SK-N-SH (cell line): ENCODE results near the gene RAI1. TPM values are rescaled to one million over a fixed set of nuclear protein-coding genes. Genes with fewer than 3 reads are reported as not detected.
A peak's percentile ranks its signal among the peaks of the same experiment; 100 is the strongest.

ENCODE experiments used
- CTCF ChIA-PET: fragments of 300-600, 350-600 bp; formaldehyde crosslinking; extraction: SDS; loops from one replicate; lab custom pipeline; 2021; lab: Yijun Ruan, JAX
- POLR2A ChIA-PET: fragments of 350-600 bp; sonication (Branson Sonifier 250); formaldehyde crosslinking; extraction: SDS; loops from one replicate; lab custom pipeline; 2020; ENCODE audit warnings: antibody characterized with exemption, inconsistent platforms; lab: Yijun Ruan, JAX
- DNase-seq: peaks from one replicate; pipeline ENCODE4 v3.0.0; 2012
- H2AFZ ChIP-seq: fragments of 200-600 bp; sonication (generic); 2 replicates; pipeline ENCODE4 v1.8.1; 2016; ENCODE audit warnings: antibody characterized with exemption, mild to moderate bottlenecking, low read depth
- H3F3A ChIP-seq: fragments of 200-600 bp; sonication (generic); replicated peaks from 2 replicates; pipeline ENCODE3; 2016; ENCODE audit warnings: antibody characterized with exemption, mild to moderate bottlenecking; ENCODE audit not compliant: insufficient read depth
- H3K27ac ChIP-seq, 2 experiments: fragments of 200-500 bp in 1 of 2; fragments of 200-600 bp in 1 of 2; sonication (Bioruptor generic) in 1 of 2; sonication (generic), shearing (Covaris generic) in 1 of 2; 2 replicates each; pipeline versions ENCODE4 v1.5.1 to v1.6.1; 2014 to 2016; ENCODE audit warnings: low read depth in 2 of 2, inconsistent platforms in 1 of 2, low read length in 1 of 2, mild to moderate bottlenecking in 1 of 2, mixed read lengths in 1 of 2
- H3K27me3 ChIP-seq: fragments of 200-600 bp; sonication (generic), shearing (Covaris generic); 2 replicates; pipeline ENCODE4 v1.6.1; 2016; ENCODE audit warnings: mixed run types; ENCODE audit not compliant: insufficient read depth
- H3K36me3 ChIP-seq, 2 experiments: fragments of 200-500 bp in 1 of 2; fragments of 200-600 bp in 1 of 2; sonication (Bioruptor generic) in 1 of 2; sonication (generic) in 1 of 2; replicated peaks in 1 of 2; 2 replicates each; pipeline versions ENCODE3 to v1.5.1; 2014 to 2016; ENCODE audit warnings: low read length in 1 of 2, mild to moderate bottlenecking in 1 of 2; ENCODE audit not compliant: insufficient read depth in 2 of 2, control insufficient read depth in 1 of 2
- H3K4me1 ChIP-seq, 2 experiments: fragments of 200-500 bp in 1 of 2; fragments of 200-600 bp in 1 of 2; sonication (Bioruptor generic) in 1 of 2; sonication (generic), shearing (Covaris generic) in 1 of 2; 2 replicates each; pipeline versions ENCODE4 v1.5.1 to v1.6.1; 2014 to 2016; ENCODE audit warnings: low read depth in 1 of 2, low read length in 1 of 2, mixed run types in 1 of 2; ENCODE audit not compliant: insufficient read depth in 2 of 2, control insufficient read depth in 1 of 2
- H3K4me2 ChIP-seq: fragments of 200-600 bp; sonication (generic), shearing (Covaris generic); 2 replicates; pipeline ENCODE4 v1.6.1; 2017; ENCODE audit warnings: mixed run types
- H3K4me3 ChIP-seq, 2 experiments: fragments of 200-500 bp in 1 of 2; fragments of 200-600 bp in 1 of 2; sonication (Bioruptor generic) in 1 of 2; sonication (generic), shearing (Covaris generic) in 1 of 2; 2 replicates each; pipeline versions ENCODE4 v1.5.1 to v1.8.1; 2014 to 2016; ENCODE audit warnings: low read depth in 2 of 2, inconsistent platforms in 1 of 2, low read length in 1 of 2, mild to moderate bottlenecking in 1 of 2, mixed read lengths in 1 of 2, moderate library complexity in 1 of 2
- H3K79me2 ChIP-seq: fragments of 200-600 bp; sonication (generic); 2 replicates; pipeline ENCODE4 v1.8.1; 2017; ENCODE audit warnings: mild to moderate bottlenecking; ENCODE audit not compliant: insufficient read depth
- H3K9ac ChIP-seq: fragments of 200-600 bp; sonication (generic); 2 replicates; pipeline ENCODE4 v1.6.1; 2017; ENCODE audit warnings: mixed run types
- H3K9me2 ChIP-seq: fragments of 200-600 bp; sonication (generic); 2 replicates; pipeline ENCODE4 v1.6.1; 2017; ENCODE audit warnings: mixed run types
- H3K9me3 ChIP-seq: fragments of 200-600 bp; sonication (generic); 2 replicates; pipeline ENCODE4 v1.6.1; 2017; ENCODE audit warnings: mixed run types, mild to moderate bottlenecking, moderate library complexity
- H4K20me1 ChIP-seq: fragments of 200-600 bp; sonication (generic); 2 replicates; pipeline ENCODE4 v1.6.1; 2017; ENCODE audit warnings: mild to moderate bottlenecking, mixed run types; ENCODE audit not compliant: insufficient read depth
- CTCF ChIP-seq: fragments of 200-600 bp; sonication (generic); IDR thresholded peaks from 2 replicates; pipeline ENCODE4 v1.6.1; 2017; ENCODE audit warnings: antibody characterized with exemption, mild to moderate bottlenecking, moderate library complexity
- ELF1 ChIP-seq: IDR thresholded peaks from 2 replicates; pipeline ENCODE4 v1.4.0; 2012
- EP300 ChIP-seq, 2 experiments: IDR thresholded peaks; 2 replicates each; pipeline versions ENCODE4 v1.4.0 to v1.6.1; 2012; ENCODE audit warnings: borderline replicate concordance in 1 of 2, low read depth in 1 of 2, low read length in 1 of 2
- FOSL2 ChIP-seq: IDR thresholded peaks from 2 replicates; pipeline ENCODE4 v1.4.0; 2012; ENCODE audit warnings: low read depth, mild to moderate bottlenecking, moderate library complexity, borderline replicate concordance
- GABPA ChIP-seq: IDR thresholded peaks from 2 replicates; pipeline ENCODE4 v1.4.0; 2012; ENCODE audit warnings: low read depth, mild to moderate bottlenecking
- MAX ChIP-seq: IDR thresholded peaks from 2 replicates; pipeline ENCODE4 v1.4.0; 2012; ENCODE audit warnings: low read depth
- MEF2A ChIP-seq: IDR thresholded peaks from 2 replicates; pipeline ENCODE4 v1.4.0; 2012; ENCODE audit warnings: low read depth, borderline replicate concordance
- MXI1 ChIP-seq: IDR thresholded peaks from 2 replicates; pipeline ENCODE4 v1.6.1; 2012; ENCODE audit warnings: mild to moderate bottlenecking, low read depth, low read length, improper control_type of control experiment
- NRF1 ChIP-seq: IDR thresholded peaks from 2 replicates; pipeline ENCODE4 v1.6.1; 2012; ENCODE audit warnings: low read depth, mild to moderate bottlenecking, low read length
- PBX3 ChIP-seq: IDR thresholded peaks from 2 replicates; pipeline ENCODE4; 2012
- POLR2AphosphoS5 ChIP-seq: IDR thresholded peaks from 2 replicates; pipeline ENCODE4 v1.6.1; 2012; ENCODE audit warnings: low read depth, low read length
- RAD21 ChIP-seq: IDR thresholded peaks from 2 replicates; pipeline ENCODE4 v1.6.1; 2012; ENCODE audit warnings: mild to moderate bottlenecking, low read length
- RCOR1 ChIP-seq: fragments of 150-350 bp; IDR thresholded peaks from 2 replicates; pipeline ENCODE4 v1.6.1; 2017; ENCODE audit warnings: antibody characterized with exemption, low read length
- RXRA ChIP-seq: IDR thresholded peaks from 2 replicates; pipeline ENCODE4 v1.4.0; 2012; ENCODE audit warnings: low read depth, mild to moderate bottlenecking, borderline replicate concordance
- SIN3A ChIP-seq: IDR thresholded peaks from 2 replicates; pipeline ENCODE4 v1.6.1; 2012; ENCODE audit warnings: low read depth, mild to moderate bottlenecking, low read length, moderate library complexity, borderline replicate concordance
- TAF1 ChIP-seq: IDR thresholded peaks from 2 replicates; pipeline ENCODE4 v1.6.1; 2012; ENCODE audit warnings: low read depth, mild to moderate bottlenecking, low read length, moderate library complexity, borderline replicate concordance
- TCF12 ChIP-seq: IDR thresholded peaks from 2 replicates; pipeline ENCODE4 v1.4.0; 2012
- USF1 ChIP-seq: IDR thresholded peaks from 2 replicates; pipeline ENCODE4 v1.4.0; 2012; ENCODE audit warnings: low read depth, borderline replicate concordance
- USF2 ChIP-seq: fragments of 150-350 bp; IDR thresholded peaks from 2 replicates; pipeline ENCODE4 v1.6.1; 2017; ENCODE audit warnings: antibody characterized with exemption, low read length, low read depth, borderline replicate concordance
- YY1 ChIP-seq: IDR thresholded peaks from 2 replicates; pipeline ENCODE4 v1.4.0; 2012; ENCODE audit warnings: low read depth, mild to moderate bottlenecking
- WGBS: methylation state at CpG from one replicate; pipeline ENCODE4 v1.1.6; 2017; ENCODE audit warnings: low lambda C conversion rate; 5-methylcytosine and 5-hydroxymethylcytosine counted together
- polyA plus RNA-seq, 3 experiments: library from polyadenylated mRNA; depleted of rRNA; stranded (reverse); fragments of >200 nt; gene quantifications; 2 replicates each; pipeline ENCODE4 v1.2.3, GENCODE V29; 2012

Gene RAI1
- polyA plus RNA-seq, 1 of the 3 experiments (the other 2 are of a cell fraction) = 4.7 TPM

- H3K36me3 ChIP-seq = no peaks in the 10 kb centered on the region
- H3K9me2 ChIP-seq = no peaks in the 10 kb centered on the region
- CTCF ChIA-PET = interaction anchor here (1.0 to 1.5 kb wide), 3 partner anchors 45 to 65 kb away, joined by 3 read pairs; no protein-coding TSS in a partner anchor
- H2AFZ ChIP-seq = no peak overlapping the region
- H3K27me3 ChIP-seq = no peaks in the 10 kb centered on the region
- peaks cover 63% of the 10 kb centered on the region for H3K79me2 ChIP-seq
- no peak overlapping the region for H3K9ac ChIP-seq
- POLR2A ChIA-PET = interaction anchor here (1.1 kb wide), 2 partner anchors 44 to 65 kb away, joined by 4 to 5 read pairs; no protein-coding TSS in a partner anchor
- no peaks in the 10 kb centered on the region for H3F3A ChIP-seq
- WGBS = 84% methylated on average over 2 of the region's 7 CpGs
- no peaks in the 10 kb centered on the region for H3K9me3 ChIP-seq
- H3K4me2 ChIP-seq = no peak overlapping the region
- peak; percentile 51 for DNase-seq
- no peak for TF ChIP-seq ELF1
- no peak for TF ChIP-seq MEF2A
- TF ChIP-seq SIN3A = no peak
- no peak for TF ChIP-seq MAX
- peak overlapping the region in 1 of 2 experiments; percentile 83; a peak in 2 of 4 replicates for H3K27ac ChIP-seq
- no peak overlapping the region; a peak in 1 of 4 replicates for H3K4me3 ChIP-seq
- H3K4me1 ChIP-seq = peaks cover 6 to 61% of the 10 kb centered on the region in 2 experiments; a peak in 2 of 4 replicates
- H4K20me1 ChIP-seq = peaks cover 94% of the 10 kb centered on the region
Observed at GRCh38 chr17:17725752-17726457, 44.6 kb downstream of the RAI1 start.

- no peaks in the 10 kb centered on the region for H3K9me3 ChIP-seq
- no peaks in the 10 kb centered on the region for H3K36me3 ChIP-seq
- H3K27ac ChIP-seq = peak overlapping the region in 1 of 2 experiments; percentile 83; a peak in 1 of 4 replicates
- POLR2A ChIA-PET = interaction anchor here (1.1 kb wide), 2 partner anchors 45 to 64 kb away, joined by 4 to 5 read pairs; no protein-coding TSS in a partner anchor
- H3K27me3 ChIP-seq = no peaks in the 10 kb centered on the region
- H4K20me1 ChIP-seq = peaks cover 94% of the 10 kb centered on the region
- DNase-seq = no peak
- WGBS = 92% methylated on average over 6 of the region's 6 CpGs
- H3K9me2 ChIP-seq = no peaks in the 10 kb centered on the region
- CTCF ChIA-PET = interaction anchor here (0.9 to 1.5 kb wide), 7 partner anchors 8 to 85 kb away, joined by 3 to 4 read pairs (median 3); no protein-coding TSS in a partner anchor
- H3K4me3 ChIP-seq = no peak overlapping the region
- no peak overlapping the region for H3K9ac ChIP-seq
- TF ChIP-seq NRF1 (no peak), YY1 (no peak), FOSL2 (no peak), TAF1 (no peak), CTCF (no peak), PBX3 (no peak), RXRA (no peak), GABPA (no peak), USF1 (no peak), POLR2AphosphoS5 (no peak), RAD21 (no peak), ELF1 (no peak), EP300 (IDR thresholded peaks at IDR 0.05; ENCODE audit: borderline replicate concordance in 1 of 2, low read depth in 1 of 2, low read length in 1 of 2) (no peak), MXI1 (no peak), TCF12 (no peak), USF2 (no peak), RCOR1 (no peak)
- no peaks in the 10 kb centered on the region for H3F3A ChIP-seq
- peaks cover 67% of the 10 kb centered on the region for H3K79me2 ChIP-seq
- H3K4me2 ChIP-seq = no peak overlapping the region
- H3K4me1 ChIP-seq = peaks cover 6 to 65% of the 10 kb centered on the region in 2 experiments; a peak in 2 of 4 replicates
- H2AFZ ChIP-seq = no peak overlapping the region
Observed at GRCh38 chr17:17726458-17727060, 45.3 kb downstream of the RAI1 start.
